ENCODE data around the gene ATAD1.

DNA sequence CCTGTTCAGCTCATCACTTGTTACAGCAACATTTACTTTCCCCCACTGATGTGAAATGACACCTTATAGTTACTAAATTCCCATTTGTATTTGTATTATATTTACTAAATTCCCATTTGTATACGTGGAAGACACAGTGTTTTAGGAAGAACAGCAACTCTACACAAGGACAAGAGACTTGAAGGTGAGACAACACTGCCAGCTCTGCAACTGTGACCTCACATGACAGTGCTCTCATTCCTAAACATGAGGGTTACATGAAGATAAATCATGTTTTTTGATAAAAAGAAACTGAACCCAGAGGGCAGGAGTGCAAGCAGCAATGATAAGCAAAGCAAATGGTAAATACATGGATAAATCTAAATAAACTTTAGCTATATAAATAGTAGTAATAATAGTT lies 60.3 kb downstream of the ATAD1 start:
- TF ChIP-seq RCOR1 (IDR thresholded peaks at IDR 0.05; ENCODE audit: insufficient replicate concordance, low read length): no peak
- no peak for TF ChIP-seq POLR2A (IDR thresholded peaks at IDR 0.05; ENCODE audit: low read depth, low read length)
- TF ChIP-seq CTCF (conservative IDR thresholded peaks at IDR 0.05; ENCODE audit: low read depth, low read length): no peak

Measured in IMR-90 (cell line).